Prostate gland (tissue), 2 donors: ENCODE data around the gene ACD. TPM values are rescaled to one million over a fixed set of nuclear protein-coding genes. Genes with fewer than 3 reads are reported as not detected.

Experiments used
- DNase-seq: peaks from one replicate; pipeline ENCODE4 v3.0.0-alpha.2; 2019; ENCODE audit warnings: low spot score
- H3K27ac ChIP-seq, 2 donors: fragments of 200-600 bp; sonication (generic); 2 replicates each; pipeline ENCODE4 v1.5.1; 2017 to 2019
- H3K27me3 ChIP-seq: fragments of 200-600 bp; sonication (generic); replicated peaks from 2 replicates; pipeline ENCODE4 v1.5.1; 2019; ENCODE audit not compliant: insufficient read depth
- H3K36me3 ChIP-seq, 2 donors: fragments of 200-600 bp; sonication (generic); 1 replicate in 1 of 2; 2 replicates in 1 of 2; pipeline versions ENCODE4 v1.5.1 to v1.8.1; 2017 to 2019
- H3K4me1 ChIP-seq: fragments of 200-600 bp; sonication (generic); replicated peaks from 2 replicates; pipeline ENCODE4 v1.5.1; 2019
- H3K4me3 ChIP-seq, 2 donors: fragments of 200-600 bp; sonication (generic); 2 replicates each; pipeline ENCODE4 v1.5.1; 2017 to 2019
- H3K9me3 ChIP-seq: fragments of 200-600 bp; sonication (generic); 2 replicates; pipeline ENCODE4 v1.5.1; 2017
- POLR2A ChIP-seq: fragments of 450-650 bp; IDR thresholded peaks from one replicate; pipeline ENCODE4 v1.6.1; 2016; ENCODE audit warnings: antibody characterized with exemption, mild to moderate bottlenecking
- POLR2AphosphoS5 ChIP-seq: sonication (generic); formaldehyde crosslinking; IDR thresholded peaks from one replicate; pipeline ENCODE4 v1.6.1; 2017; ENCODE audit warnings: antibody characterized with exemption
- WGBS: methylation state at CpG from one replicate; pipeline ENCODE4 v1.1.5; 2018; 5-methylcytosine and 5-hydroxymethylcytosine counted together
- intact Hi-C: fragments of 100-400 bp; cut with DNase I; formaldehyde crosslinking; loops from one replicate; pipeline ENCODE4 v1.14.2; 2022
- total RNA-seq, 2 donors: library from RNA; depleted of rRNA; stranded (reverse); fragments of >200 nt; gene quantifications; one replicate each; pipeline ENCODE4 v1.1.0, GENCODE V29; 2016
- TF ChIP-seq, protein P1 (sequence below), 4 experiments: fragments of 200-600 bp in 2 of 4; fragments of 450-650 bp in 2 of 4; sonication (generic) in 2 of 4; IDR thresholded peaks; 1 replicate in 3 of 4; 2 replicates in 1 of 4; pipeline ENCODE4 v1.5.1; 2016 to 2019; ENCODE audit warnings: antibody characterized with exemption in 4 of 4, mild to moderate bottlenecking in 2 of 4, moderate library complexity in 2 of 4

ACD gene
- total RNA-seq, 2 donors from 2014 or later: 17.1 to 45.4 TPM

DNA sequence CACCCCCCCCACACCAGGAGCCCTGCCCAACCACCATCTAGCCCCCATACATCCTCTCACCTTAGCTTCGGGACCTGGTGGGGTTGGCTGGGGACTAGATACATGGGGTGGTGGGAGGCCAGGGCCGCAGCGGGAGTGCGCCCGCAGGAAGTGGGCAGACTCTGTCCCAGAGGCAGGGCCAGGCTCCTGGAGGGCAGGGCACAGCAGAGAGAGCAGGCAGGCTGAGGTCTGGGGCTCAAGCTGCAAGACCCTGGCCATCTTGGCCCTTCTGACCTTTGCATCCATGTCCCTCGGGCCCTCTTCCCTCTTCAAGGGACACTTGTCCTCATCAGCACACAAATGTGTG, 3.8 kb upstream of the ACD start:
- Histone ChIP-seq H3K27me3 (no peaks in the 10 kb centered on the region), H3K4me1 (peaks cover 11% of the 10 kb centered on the region), H3K9me3 (no peaks in the 10 kb centered on the region), H3K27ac (no peak overlapping the region), H3K36me3 (no peaks in the 10 kb centered on the region), H3K4me3 (no peak overlapping the region)
- DNase-seq: no peak
- no peak for TF ChIP-seq POLR2A
- TF ChIP-seq POLR2AphosphoS5: no peak
- TF ChIP-seq, protein P1, sequence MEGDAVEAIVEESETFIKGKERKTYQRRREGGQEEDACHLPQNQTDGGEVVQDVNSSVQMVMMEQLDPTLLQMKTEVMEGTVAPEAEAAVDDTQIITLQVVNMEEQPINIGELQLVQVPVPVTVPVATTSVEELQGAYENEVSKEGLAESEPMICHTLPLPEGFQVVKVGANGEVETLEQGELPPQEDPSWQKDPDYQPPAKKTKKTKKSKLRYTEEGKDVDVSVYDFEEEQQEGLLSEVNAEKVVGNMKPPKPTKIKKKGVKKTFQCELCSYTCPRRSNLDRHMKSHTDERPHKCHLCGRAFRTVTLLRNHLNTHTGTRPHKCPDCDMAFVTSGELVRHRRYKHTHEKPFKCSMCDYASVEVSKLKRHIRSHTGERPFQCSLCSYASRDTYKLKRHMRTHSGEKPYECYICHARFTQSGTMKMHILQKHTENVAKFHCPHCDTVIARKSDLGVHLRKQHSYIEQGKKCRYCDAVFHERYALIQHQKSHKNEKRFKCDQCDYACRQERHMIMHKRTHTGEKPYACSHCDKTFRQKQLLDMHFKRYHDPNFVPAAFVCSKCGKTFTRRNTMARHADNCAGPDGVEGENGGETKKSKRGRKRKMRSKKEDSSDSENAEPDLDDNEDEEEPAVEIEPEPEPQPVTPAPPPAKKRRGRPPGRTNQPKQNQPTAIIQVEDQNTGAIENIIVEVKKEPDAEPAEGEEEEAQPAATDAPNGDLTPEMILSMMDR (IDR thresholded peaks at IDR 0.05): no peak
- WGBS: 92% methylated on average over 6 of the region's 6 CpGs
- intact Hi-C loops: loop anchor here (5.0 to 10.0 kb wide), 2 partner anchors 139 to 178 kb away; partner anchors contain the start of genes RIPOR1 and THAP11

DNA sequence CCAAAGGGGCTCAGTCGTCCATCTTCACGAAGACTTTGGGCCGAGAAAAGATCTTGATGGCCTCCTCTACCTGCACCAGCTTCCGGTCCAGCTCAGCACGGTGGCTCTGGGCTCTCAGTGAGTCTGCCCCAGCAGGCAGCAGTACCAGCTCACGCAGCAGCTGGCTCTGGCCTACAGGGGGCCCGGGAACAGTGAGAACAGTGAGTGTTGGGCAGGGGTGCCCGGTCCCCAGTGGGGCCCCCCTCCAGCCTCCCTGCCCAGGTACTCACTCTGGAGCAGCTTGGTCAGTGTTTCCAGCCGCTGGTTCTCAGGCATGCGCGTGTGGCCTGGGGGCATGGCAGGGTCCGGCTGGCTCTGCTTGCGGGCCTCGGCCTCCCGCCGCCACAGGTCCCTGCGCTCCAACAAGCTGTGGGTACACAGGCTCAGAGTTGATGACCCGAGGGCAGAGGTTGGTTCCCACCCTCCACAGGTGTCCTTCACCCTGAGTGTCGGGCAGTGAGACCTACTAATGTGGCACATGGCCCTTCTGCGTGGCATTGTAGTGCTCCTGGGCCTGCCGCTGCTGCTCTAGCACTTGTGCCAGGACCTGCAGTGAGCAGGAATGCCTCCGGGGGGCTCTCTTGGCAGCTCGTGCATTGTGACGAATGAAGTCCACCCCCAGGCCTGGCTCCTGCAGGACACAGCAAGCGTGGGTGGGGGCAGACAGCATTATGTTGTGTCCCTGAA, 3.3 kb upstream of the ACD start:
- H3K27me3 ChIP-seq: no peaks in the 10 kb centered on the region
- H3K36me3 ChIP-seq: no peaks in the 10 kb centered on the region
- no peak overlapping the region for H3K4me3 ChIP-seq
- WGBS: 82% methylated on average over 23 of the region's 25 CpGs
- DNase-seq: no peak
- peaks cover 11% of the 10 kb centered on the region for H3K4me1 ChIP-seq
- no peak overlapping the region for H3K27ac ChIP-seq
- H3K9me3 ChIP-seq: no peaks in the 10 kb centered on the region
- no peak for TF ChIP-seq POLR2A
- TF ChIP-seq POLR2AphosphoS5: no peak
- TF ChIP-seq, protein P1 (IDR thresholded peaks at IDR 0.05): no peak
- intact Hi-C loops: loop anchor here (5.0 to 10.0 kb wide), 2 partner anchors 139 to 179 kb away; partner anchors contain the start of genes RIPOR1 and THAP11

DNA sequence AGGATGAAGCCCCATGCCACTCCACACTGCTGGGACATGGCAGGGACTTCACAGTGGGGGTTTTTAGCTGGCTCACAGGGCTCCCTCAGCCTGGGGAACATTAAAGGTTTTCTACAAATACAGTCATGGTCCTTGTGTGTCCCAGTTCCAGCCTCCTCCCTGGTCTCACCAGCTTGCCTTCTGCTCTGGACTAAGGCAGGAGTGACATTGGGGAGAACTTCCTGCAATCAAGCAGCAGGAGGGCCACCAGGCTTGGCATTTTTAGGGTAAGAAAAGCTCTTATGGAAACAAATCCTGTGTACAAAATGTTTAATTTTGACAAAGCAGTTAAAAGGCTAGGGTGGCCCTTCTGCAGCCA, 2.6 kb upstream of the ACD start:
- Histone ChIP-seq H3K36me3 (no peaks in the 10 kb centered on the region), H3K27ac (no peak overlapping the region), H3K4me3 (no peak overlapping the region), H3K9me3 (no peaks in the 10 kb centered on the region), H3K4me1 (peaks cover 9% of the 10 kb centered on the region), H3K27me3 (no peaks in the 10 kb centered on the region)
- no peak for DNase-seq
- TF ChIP-seq POLR2A (no peak), POLR2AphosphoS5 (no peak)
- TF ChIP-seq, protein P1 (IDR thresholded peaks at IDR 0.05): no peak
- intact Hi-C loops: loop anchor here (5.0 to 10.0 kb wide), 2 partner anchors 138 to 180 kb away; partner anchors contain the start of genes RIPOR1 and THAP11

DNA sequence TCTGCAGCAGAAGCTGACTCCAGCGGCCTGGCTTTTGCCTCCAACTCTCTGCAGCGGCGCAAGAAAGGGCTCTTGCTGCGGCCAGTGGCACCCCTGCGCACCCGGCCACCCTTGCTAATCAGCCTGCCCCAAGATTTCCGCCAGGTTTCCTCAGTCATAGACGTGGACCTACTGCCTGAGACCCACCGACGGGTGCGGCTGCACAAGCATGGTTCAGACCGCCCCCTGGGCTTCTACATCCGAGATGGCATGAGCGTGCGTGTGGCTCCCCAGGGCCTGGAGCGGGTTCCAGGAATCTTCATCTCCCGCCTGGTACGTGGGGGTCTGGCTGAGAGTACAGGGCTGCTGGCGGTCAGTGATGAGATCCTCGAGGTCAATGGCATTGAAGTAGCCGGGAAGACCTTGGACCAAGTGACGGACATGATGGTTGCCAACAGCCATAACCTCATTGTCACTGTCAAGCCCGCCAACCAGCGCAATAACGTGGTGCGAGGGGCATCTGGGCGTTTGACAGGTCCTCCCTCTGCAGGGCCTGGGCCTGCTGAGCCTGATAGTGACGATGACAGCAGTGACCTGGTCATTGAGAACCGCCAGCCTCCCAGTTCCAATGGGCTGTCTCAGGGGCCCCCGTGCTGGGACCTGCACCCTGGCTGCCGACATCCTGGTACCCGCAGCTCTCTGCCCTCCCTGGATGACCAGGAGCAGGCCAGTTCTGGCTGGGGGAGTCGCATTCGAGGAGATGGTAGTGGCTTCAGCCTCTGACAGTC, 2.0 kb upstream of the ACD start:
- H3K36me3 ChIP-seq: no peaks in the 10 kb centered on the region
- no peak for DNase-seq
- no peaks in the 10 kb centered on the region for H3K27me3 ChIP-seq
- H3K9me3 ChIP-seq: no peaks in the 10 kb centered on the region
- H3K4me3 ChIP-seq: no peak overlapping the region
- TF ChIP-seq, protein P1 (IDR thresholded peaks at IDR 0.05): no peak
- TF ChIP-seq POLR2AphosphoS5 (no peak), POLR2A (no peak)
- H3K4me1 ChIP-seq: peaks cover 4% of the 10 kb centered on the region
- intact Hi-C loops: loop anchor here (5.0 to 10.0 kb wide), 2 partner anchors 137 to 180 kb away; partner anchors contain the start of genes RIPOR1 and THAP11
- WGBS: 93% methylated on average over 34 of the region's 34 CpGs
- no peak overlapping the region for H3K27ac ChIP-seq
